Smooth muscle cell (in vitro differentiated cells): Measurements from ENCODE around the gene FST. TPM values are rescaled to one million over a fixed set of nuclear protein-coding genes. Genes with fewer than 3 reads are reported as not detected.

Source experiments
- DNase-seq: peaks from one replicate; lab custom pipeline; 2025; ENCODE audit not compliant: unreplicated experiment; lab: John Stamatoyannopoulos, UW
- H2AFZ ChIP-seq: fragments of 200-600 bp; sonication (generic); 2 replicates; pipeline ENCODE4 v1.6.0; 2016; ENCODE audit warnings: antibody characterized with exemption, low read depth, mild to moderate bottlenecking
- H3F3A ChIP-seq: fragments of 200-600 bp; sonication (generic); 2 replicates; pipeline ENCODE4 v1.6.0; 2017; ENCODE audit warnings: antibody characterized with exemption, low read depth
- H3K27ac ChIP-seq: fragments of 200-600 bp; sonication (generic); 2 replicates; pipeline ENCODE4 v1.5.1; 2016; ENCODE audit warnings: low read depth, mild to moderate bottlenecking
- H3K27me3 ChIP-seq: fragments of 200-600 bp; sonication (generic); 2 replicates; pipeline ENCODE4 v1.6.1; 2016; ENCODE audit warnings: low read depth, mild to moderate bottlenecking
- H3K36me3 ChIP-seq: fragments of 200-600 bp; sonication (generic); 2 replicates; pipeline ENCODE4 v1.5.1; 2016; ENCODE audit warnings: low read depth
- H3K4me1 ChIP-seq: fragments of 200-600 bp; sonication (generic); 2 replicates; pipeline ENCODE4 v1.5.1; 2016; ENCODE audit warnings: low read depth
- H3K4me2 ChIP-seq: fragments of 200-600 bp; sonication (generic); 2 replicates; pipeline ENCODE4 v1.6.0; 2016; ENCODE audit warnings: mild to moderate bottlenecking
- H3K4me3 ChIP-seq: fragments of 200-600 bp; sonication (generic); 2 replicates; pipeline ENCODE4 v1.5.1; 2016; ENCODE audit warnings: mild to moderate bottlenecking
- H3K79me2 ChIP-seq: fragments of 200-600 bp; sonication (generic); 2 replicates; pipeline ENCODE4 v1.6.0; 2016; ENCODE audit warnings: low read depth, mild to moderate bottlenecking
- H3K9ac ChIP-seq: fragments of 200-600 bp; sonication (generic); 2 replicates; pipeline ENCODE4 v1.6.0; 2016; ENCODE audit warnings: low read depth
- H3K9me3 ChIP-seq: fragments of 200-600 bp; sonication (generic); replicated peaks from 2 replicates; pipeline ENCODE4 v1.5.1; 2016; ENCODE audit warnings: low read depth
- H4K20me1 ChIP-seq: fragments of 200-600 bp; sonication (generic); 2 replicates; pipeline ENCODE4 v1.6.0; 2016; ENCODE audit warnings: low read depth
- WGBS: methylation state at CpG from one replicate; pipeline ENCODE4 v1.1.7; 2016; ENCODE audit warnings: low lambda C conversion rate; 5-methylcytosine and 5-hydroxymethylcytosine counted together
- polyA plus RNA-seq: library from polyadenylated mRNA; unstranded; fragments of >200 nt; fragmentation: Nextera tagmentation; extraction: Ambion mirVana; gene quantifications from 2 replicates; pipeline ENCODE4 v1.2.1, GENCODE V29; 2016
- total RNA-seq: library from RNA; depleted of rRNA; stranded (reverse); fragments of >200 nt; gene quantifications from 2 replicates; pipeline ENCODE4 v1.2.3, GENCODE V29; 2014
- TF ChIP-seq, protein P1 (sequence below): fragments of 200-600 bp; sonication (generic); IDR thresholded peaks from 2 replicates; pipeline ENCODE4 v1.5.1; 2017; ENCODE audit warnings: borderline replicate concordance, mild to moderate bottlenecking, antibody characterized with exemption; ENCODE audit not compliant: insufficient read depth, poor library complexity, severe bottlenecking

The FST gene
- total and polyA plus RNA-seq, 2 experiments from 2014 or later: 52.6 to 95.5 TPM

GRCh38 chr5:53464722-53465121 lies 15.7 kb upstream of the FST start:
- Histone ChIP-seq H3K27ac (no peak overlapping the region), H3F3A (no peaks in the 10 kb centered on the region), H3K9me3 (no peaks in the 10 kb centered on the region), H3K4me1 (no peaks in the 10 kb centered on the region), H3K36me3 (no peaks in the 10 kb centered on the region), H3K9ac (no peak overlapping the region), H2AFZ (no peak overlapping the region), H3K4me3 (no peak overlapping the region), H3K27me3 (no peaks in the 10 kb centered on the region), H3K4me2 (no peak overlapping the region), H3K79me2 (no peaks in the 10 kb centered on the region), H4K20me1 (no peaks in the 10 kb centered on the region)
- WGBS: 67% methylated on average over 3 of the region's 3 CpGs
- DNase-seq: no peak
- TF ChIP-seq, protein P1, sequence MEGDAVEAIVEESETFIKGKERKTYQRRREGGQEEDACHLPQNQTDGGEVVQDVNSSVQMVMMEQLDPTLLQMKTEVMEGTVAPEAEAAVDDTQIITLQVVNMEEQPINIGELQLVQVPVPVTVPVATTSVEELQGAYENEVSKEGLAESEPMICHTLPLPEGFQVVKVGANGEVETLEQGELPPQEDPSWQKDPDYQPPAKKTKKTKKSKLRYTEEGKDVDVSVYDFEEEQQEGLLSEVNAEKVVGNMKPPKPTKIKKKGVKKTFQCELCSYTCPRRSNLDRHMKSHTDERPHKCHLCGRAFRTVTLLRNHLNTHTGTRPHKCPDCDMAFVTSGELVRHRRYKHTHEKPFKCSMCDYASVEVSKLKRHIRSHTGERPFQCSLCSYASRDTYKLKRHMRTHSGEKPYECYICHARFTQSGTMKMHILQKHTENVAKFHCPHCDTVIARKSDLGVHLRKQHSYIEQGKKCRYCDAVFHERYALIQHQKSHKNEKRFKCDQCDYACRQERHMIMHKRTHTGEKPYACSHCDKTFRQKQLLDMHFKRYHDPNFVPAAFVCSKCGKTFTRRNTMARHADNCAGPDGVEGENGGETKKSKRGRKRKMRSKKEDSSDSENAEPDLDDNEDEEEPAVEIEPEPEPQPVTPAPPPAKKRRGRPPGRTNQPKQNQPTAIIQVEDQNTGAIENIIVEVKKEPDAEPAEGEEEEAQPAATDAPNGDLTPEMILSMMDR: no peak

DNA sequence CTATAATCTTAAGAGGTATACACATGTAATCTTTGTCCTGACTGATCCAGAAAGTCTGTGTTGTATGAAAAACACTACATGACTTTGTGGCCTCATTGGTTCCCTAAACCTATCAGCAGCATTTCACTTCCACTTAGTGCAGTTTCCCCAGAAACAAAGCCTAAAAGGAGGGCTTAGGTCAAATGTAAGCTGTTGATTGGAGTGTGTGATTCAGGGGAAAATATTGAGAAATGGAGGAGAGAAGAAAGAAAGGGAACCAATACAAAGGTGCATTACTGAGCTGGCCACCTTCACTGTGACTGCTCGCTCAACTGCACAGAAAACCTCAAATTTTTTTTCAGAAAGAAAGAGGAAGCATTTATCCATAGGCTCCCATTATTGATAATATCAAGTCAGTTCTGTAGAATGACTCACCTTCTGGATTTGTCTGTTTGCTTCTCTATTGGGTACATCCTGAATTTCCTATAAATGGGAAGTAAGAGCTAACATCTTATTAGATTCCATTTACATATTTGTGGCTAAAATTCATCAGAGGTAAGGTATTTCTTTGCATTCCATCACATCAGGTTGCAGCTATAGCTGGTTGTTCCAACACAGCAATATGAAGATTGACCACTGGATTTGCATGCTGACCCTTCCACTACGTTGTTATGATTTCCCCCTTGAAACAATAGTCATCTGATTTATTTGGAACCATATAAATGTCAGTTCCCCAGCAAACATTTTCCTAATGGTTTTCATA lies 10.3 kb upstream of the FST start:
- Histone ChIP-seq H3K27me3 (no peaks in the 10 kb centered on the region), H3K79me2 (no peaks in the 10 kb centered on the region), H3K4me3 (no peak overlapping the region), H3K4me2 (no peak overlapping the region), H3F3A (no peaks in the 10 kb centered on the region), H3K27ac (no peak overlapping the region), H3K9me3 (no peaks in the 10 kb centered on the region), H2AFZ (no peak overlapping the region), H3K4me1 (no peaks in the 10 kb centered on the region), H3K9ac (no peak overlapping the region), H3K36me3 (no peaks in the 10 kb centered on the region), H4K20me1 (no peaks in the 10 kb centered on the region)
- TF ChIP-seq, protein P1: no peak
- WGBS: 85% methylated on average over 2 of the region's 2 CpGs
- DNase-seq: no peak

DNA sequence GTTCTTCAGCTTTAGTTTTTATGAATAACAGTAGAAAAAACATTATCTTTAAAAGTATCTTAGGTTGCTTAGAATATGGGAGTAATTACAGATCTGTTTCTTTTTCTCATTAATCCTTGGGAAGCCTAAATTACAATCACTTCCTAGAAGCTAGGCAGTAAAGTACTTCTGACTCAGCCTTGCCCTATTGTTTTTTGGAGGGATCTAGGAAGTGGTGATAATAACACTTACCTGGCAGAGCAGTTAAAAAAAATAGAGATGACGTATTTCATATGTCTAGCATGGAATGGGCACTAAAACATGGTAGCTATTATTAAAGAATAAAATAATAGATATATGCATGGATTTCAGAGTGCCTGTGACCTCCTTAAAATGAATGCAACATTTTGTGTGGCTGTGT lies 8.2 kb upstream of the FST start:
- 84% methylated on average over 1 of the region's 1 CpG for WGBS
- Histone ChIP-seq H3K36me3 (no peaks in the 10 kb centered on the region), H3K27ac (no peak overlapping the region), H3K79me2 (no peaks in the 10 kb centered on the region), H3K9me3 (no peaks in the 10 kb centered on the region), H2AFZ (no peak overlapping the region), H3K27me3 (no peaks in the 10 kb centered on the region), H3K4me2 (no peak overlapping the region), H3K9ac (no peak overlapping the region), H3K4me3 (no peak overlapping the region), H4K20me1 (no peaks in the 10 kb centered on the region), H3F3A (no peaks in the 10 kb centered on the region), H3K4me1 (no peaks in the 10 kb centered on the region)
- no peak for DNase-seq
- TF ChIP-seq, protein P1: no peak
